Panc1 (cell line): ENCODE results near the gene ABCG1.

ENCODE experiments used
- CTCF ChIP-seq: fragments of 450-650 bp; IDR thresholded peaks from 2 replicates; pipeline ENCODE4 v1.5.1; 2017; ENCODE audit warnings: mild to moderate bottlenecking
- REST ChIP-seq, 2 experiments: IDR thresholded peaks; 2 replicates each; pipeline ENCODE4 v1.6.1; 2011 to 2012; ENCODE audit warnings: low read depth in 2 of 2, control low read depth in 1 of 2, low read length in 1 of 2, mild to moderate bottlenecking in 1 of 2, moderate library complexity in 1 of 2; ENCODE audit not compliant: insufficient read depth in 1 of 2
- TCF7L2 ChIP-seq: IDR thresholded peaks from 2 replicates; pipeline ENCODE4 v1.6.1; 2011; ENCODE audit warnings: mild to moderate bottlenecking, low read depth, low read length, inconsistent platforms

- TF ChIP-seq TCF7L2 (no peak), CTCF (no peak), REST (IDR thresholded peaks at IDR 0.05; ENCODE audit: insufficient read depth in 1 of 2, low read depth in 2 of 2, low read length in 1 of 2) (no peak)
These were observed 63.1 kb downstream of the ABCG1 start for GRCh38 chr21:42282021-42282420.
